HCT116 (cell line): Measurements from ENCODE around the gene AFP. TPM values are rescaled to one million over a fixed set of nuclear protein-coding genes. Genes with fewer than 3 reads are reported as not detected.

Experiments used
- ATAC-seq: fragments of 200-7000 bp; cut with Tn5 transposase; 2 replicates; pipeline ENCODE4 v1.9.1; 2020; ENCODE audit warnings: mild to moderate bottlenecking, moderate library complexity
- BruUV-seq: library from RNA; stranded (reverse); fragments of 400-500 nt; replicated peaks from 2 replicates; lab custom pipeline; 2021; lab: Mats Ljungman, UMichigan
- CTCF ChIA-PET: fragments of 300-600 bp; sonication (Branson Sonifier 250); formaldehyde crosslinking; loops from one replicate; lab custom pipeline; 2021; ENCODE audit warnings: antibody characterized with exemption; lab: Charles Lee
- POLR2A ChIA-PET: fragments of 300-600, 350-600 bp; sonication (Branson Sonifier 250); formaldehyde crosslinking; loops from one replicate; lab custom pipeline; 2021; ENCODE audit warnings: antibody characterized with exemption; lab: Charles Lee
- RAD21 ChIA-PET, 2 experiments: fragments of 300-600 bp; sonication (Branson Sonifier 250); formaldehyde crosslinking; loops; one replicate each; lab custom pipeline; 2023; ENCODE audit warnings: low total read pairs in 2 of 2; ENCODE audit not compliant: uncharacterized antibody in 2 of 2, unreplicated experiment in 2 of 2, low non-redundant PET in 1 of 2; lab: Charles Lee
- DNase-seq: peaks from one replicate; pipeline ENCODE4 v3.0.0-alpha.2; 2010; ENCODE audit warnings: low read depth, low spot score
- H2AFZ ChIP-seq: fragments of 200-600 bp; shearing (Covaris generic), sonication (generic); 2 replicates; pipeline ENCODE4 v1.6.1; 2017; ENCODE audit warnings: low read depth, mixed run types, mixed read lengths, antibody characterized with exemption, low read length; ENCODE audit not compliant: poor library complexity, severe bottlenecking
- H3K27ac ChIP-seq: 2 replicates; pipeline ENCODE4 v1.5.1; 2012; ENCODE audit warnings: low read depth, low read length
- H3K27me3 ChIP-seq: fragments of 200-600 bp; sonication (generic); 2 replicates; pipeline ENCODE4 v1.6.1; 2016; ENCODE audit warnings: mixed run types, low read length, mixed read lengths; ENCODE audit not compliant: insufficient read depth
- H3K36me3 ChIP-seq, 2 experiments: fragments of 200-500 bp in 1 of 2; fragments of 200-600 bp in 1 of 2; sonication (Bioruptor generic) in 1 of 2; sonication (generic) in 1 of 2; 2 replicates each; pipeline versions ENCODE4 v1.5.1 to v1.6.1; 2014 to 2016; ENCODE audit warnings: low read length in 2 of 2, inconsistent platforms in 1 of 2, mixed read lengths in 1 of 2, mixed run types in 1 of 2; ENCODE audit not compliant: insufficient read depth in 2 of 2, control insufficient read depth in 1 of 2
- H3K4me1 ChIP-seq, 2 experiments: fragments of 200-600 bp in 1 of 2; sonication (generic) in 1 of 2; 2 replicates each; pipeline versions ENCODE4 v1.5.1 to v1.6.1; 2012 to 2017; ENCODE audit warnings: low read length in 2 of 2, inconsistent platforms in 1 of 2, mild to moderate bottlenecking in 1 of 2, mixed read lengths in 1 of 2, mixed run types in 1 of 2, moderate library complexity in 1 of 2; ENCODE audit not compliant: insufficient read depth in 2 of 2, control insufficient read depth in 1 of 2
- H3K4me2 ChIP-seq: fragments of 200-600 bp; sonication (generic); 2 replicates; pipeline ENCODE4 v1.6.1; 2017; ENCODE audit warnings: mixed run types, low read length, mixed read lengths
- H3K4me3 ChIP-seq, 2 experiments: fragments of 200-600 bp in 1 of 2; sonication (generic) in 1 of 2; replicated peaks in 1 of 2; 2 replicates each; pipeline ENCODE4 v1.5.1; 2011 to 2016; ENCODE audit warnings: low read length in 2 of 2, control low read depth in 1 of 2, low read depth in 1 of 2, mild to moderate bottlenecking in 1 of 2, mixed read lengths in 1 of 2, mixed run types in 1 of 2
- H3K79me2 ChIP-seq: fragments of 200-600 bp; sonication (generic); 2 replicates; pipeline ENCODE4 v1.6.1; 2017; ENCODE audit warnings: mild to moderate bottlenecking, mixed run types, low read length, moderate library complexity, mixed read lengths; ENCODE audit not compliant: insufficient read depth
- H3K9ac ChIP-seq: fragments of 200-600 bp; sonication (generic); 2 replicates; pipeline ENCODE4 v1.6.1; 2016; ENCODE audit warnings: low read length, mixed read lengths
- H3K9me2 ChIP-seq: fragments of 200-600 bp; sonication (generic), shearing (Covaris generic); 2 replicates; pipeline ENCODE4 v1.6.1; 2017; ENCODE audit warnings: mixed run types, mild to moderate bottlenecking, moderate library complexity; ENCODE audit not compliant: insufficient read depth
- H3K9me3 ChIP-seq, 2 experiments: fragments of 200-500 bp in 1 of 2; fragments of 200-600 bp in 1 of 2; sonication (Bioruptor generic) in 1 of 2; sonication (generic) in 1 of 2; 2 replicates each; pipeline ENCODE4 v1.6.1; 2014 to 2017; ENCODE audit warnings: low read length in 2 of 2, mixed read lengths in 2 of 2, inconsistent platforms in 1 of 2, low read depth in 1 of 2, mild to moderate bottlenecking in 1 of 2, mixed run types in 1 of 2, moderate library complexity in 1 of 2; ENCODE audit not compliant: control insufficient read depth in 1 of 2, insufficient read depth in 1 of 2
- H4K20me1 ChIP-seq: fragments of 200-600 bp; sonication (generic), shearing (Covaris generic); 2 replicates; pipeline ENCODE4 v1.6.1; 2017; ENCODE audit warnings: mixed run types, mild to moderate bottlenecking, moderate library complexity; ENCODE audit not compliant: insufficient read depth
- CBX3 ChIP-seq: IDR thresholded peaks from 2 replicates; pipeline ENCODE4 v1.6.1; 2012; ENCODE audit warnings: low read depth
- CEBPB ChIP-seq: IDR thresholded peaks from 2 replicates; pipeline ENCODE4 v1.6.1; 2012; ENCODE audit warnings: low read depth
- ELF1 ChIP-seq: IDR thresholded peaks from 2 replicates; pipeline ENCODE4 v1.6.1; 2012; ENCODE audit warnings: low read depth, borderline replicate concordance
- EZH2 ChIP-seq: fragments of 200-600 bp; sonication (generic); IDR thresholded peaks from 2 replicates; pipeline ENCODE4 v1.6.1; 2017; ENCODE audit warnings: antibody characterized with exemption, mixed run types
- EZH2phosphoT487 ChIP-seq: fragments of 200-600 bp; IDR thresholded peaks from 2 replicates; pipeline ENCODE4 v1.6.1; 2018; ENCODE audit warnings: antibody characterized with exemption, borderline replicate concordance
- FOSL1 ChIP-seq: IDR thresholded peaks from 2 replicates; pipeline ENCODE4 v1.6.1; 2012; ENCODE audit warnings: low read depth
- JUND ChIP-seq: IDR thresholded peaks from 2 replicates; pipeline ENCODE4 v1.6.1; 2012
- RAD21 ChIP-seq: IDR thresholded peaks from 2 replicates; pipeline ENCODE4 v1.6.1; 2012; ENCODE audit warnings: low read depth, mild to moderate bottlenecking
- SP1 ChIP-seq: IDR thresholded peaks from 2 replicates; pipeline ENCODE4 v1.6.1; 2012; ENCODE audit warnings: low read depth
- SRF ChIP-seq: IDR thresholded peaks from 2 replicates; pipeline ENCODE4 v1.6.1; 2012; ENCODE audit warnings: low read depth
- TCF7L2 ChIP-seq: IDR thresholded peaks from 2 replicates; pipeline ENCODE4 v1.7.0; 2011; ENCODE audit warnings: borderline replicate concordance, inconsistent platforms; ENCODE audit not compliant: insufficient read depth, insufficient read length; ENCODE audit errors: extremely low read depth
- YY1 ChIP-seq: IDR thresholded peaks from 2 replicates; pipeline ENCODE4 v1.6.1; 2011; ENCODE audit warnings: low read length, low read depth, moderate library complexity, mild to moderate bottlenecking; ENCODE audit not compliant: insufficient replicate concordance; ENCODE audit errors: extremely low read depth
- ZFX ChIP-seq: fragments of 450-650 bp; IDR thresholded peaks from 2 replicates; pipeline ENCODE4 v1.6.1; 2017
- ZNF274 ChIP-seq: fragments of 200-500 bp; sonication (Bioruptor generic); IDR thresholded peaks from 2 replicates; pipeline ENCODE4 v1.6.1; 2014; ENCODE audit warnings: mild to moderate bottlenecking, low read depth, low read length, inconsistent platforms
- intact Hi-C: fragments of 100-400 bp; cut with micrococcal nuclease; formaldehyde crosslinking; loops from 2 replicates; pipeline ENCODE4 v1.10.0; 2022
- total RNA-seq: library from RNA; stranded (reverse); gene quantifications from one replicate; pipeline ENCODE4 v1.2.1, GENCODE V29; 2021; ENCODE audit not compliant: unreplicated experiment
- TF ChIP-seq, protein P1 (sequence below): IDR thresholded peaks from 2 replicates; pipeline ENCODE4 v1.6.1; 2011; ENCODE audit warnings: mild to moderate bottlenecking, low read length, moderate library complexity; ENCODE audit not compliant: insufficient replicate concordance; ENCODE audit errors: extremely low read depth
- TF ChIP-seq, protein P2 (sequence below): IDR thresholded peaks from 2 replicates; pipeline ENCODE4 v1.6.1; 2012; ENCODE audit warnings: low read depth
- TF ChIP-seq, protein P3 (sequence below), 3 experiments: fragments of 200-600 bp in 1 of 3; sonication (generic) in 1 of 3; IDR thresholded peaks in 2 of 3; conservative IDR thresholded peaks in 1 of 3; 2 replicates each; pipeline ENCODE4 v1.5.1; 2012 to 2017; ENCODE audit warnings: low read depth in 2 of 3, low read length in 2 of 3, antibody characterized with exemption in 1 of 3, borderline replicate concordance in 1 of 3, control low read depth in 1 of 3, mild to moderate bottlenecking in 1 of 3, mixed read lengths in 1 of 3, mixed run types in 1 of 3, moderate library complexity in 1 of 3; ENCODE audit not compliant: insufficient read depth in 1 of 3
- TF ChIP-seq, protein P4 (sequence below): IDR thresholded peaks from 2 replicates; pipeline ENCODE4 v1.6.1; 2012
- TF ChIP-seq, protein P5 (sequence below): IDR thresholded peaks from 2 replicates; pipeline ENCODE4 v1.6.1; 2012

The AFP gene
- total RNA-seq, 1 experiment from 2014 or later: 1.6 TPM

DNA sequence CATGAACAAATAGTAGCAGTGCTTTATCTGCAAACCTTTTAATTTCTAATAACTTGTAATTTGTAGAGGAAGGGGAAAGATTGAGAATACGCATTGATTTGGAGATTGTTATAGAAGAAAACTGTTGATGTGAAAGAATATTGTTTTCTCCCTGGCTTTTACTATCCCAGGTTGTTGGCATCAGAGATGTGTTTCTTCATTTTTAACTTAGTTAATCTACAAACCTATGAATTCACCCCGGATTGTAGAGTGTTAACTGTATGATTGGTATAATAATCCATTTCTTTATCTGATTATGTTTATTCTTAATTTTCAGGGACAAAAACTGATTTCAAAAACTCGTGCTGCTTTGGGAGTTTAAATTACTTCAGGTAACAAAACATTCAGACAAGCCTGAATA lies 18.9 kb downstream of the AFP start:
- Histone ChIP-seq H3K27me3 (no peaks in the 10 kb centered on the region), H3K27ac (no peak overlapping the region), H3K36me3 (no peaks in the 10 kb centered on the region), H4K20me1 (no peaks in the 10 kb centered on the region), H3K9me2 (no peaks in the 10 kb centered on the region), H3K4me1 (no peaks in the 10 kb centered on the region), H3K9me3 (no peaks in the 10 kb centered on the region), H3K4me2 (no peak overlapping the region), H3K79me2 (no peaks in the 10 kb centered on the region), H3K9ac (no peak overlapping the region), H2AFZ (no peak overlapping the region), H3K4me3 (no peak overlapping the region)
- ChIA-PET RAD21 (no interaction called here), POLR2A (no interaction called here), CTCF (no interaction called here)
- BruUV-seq: no TSS peak
- intact Hi-C loops: no loop called here
- DNase-seq: no peak
- TF ChIP-seq, protein P1, sequence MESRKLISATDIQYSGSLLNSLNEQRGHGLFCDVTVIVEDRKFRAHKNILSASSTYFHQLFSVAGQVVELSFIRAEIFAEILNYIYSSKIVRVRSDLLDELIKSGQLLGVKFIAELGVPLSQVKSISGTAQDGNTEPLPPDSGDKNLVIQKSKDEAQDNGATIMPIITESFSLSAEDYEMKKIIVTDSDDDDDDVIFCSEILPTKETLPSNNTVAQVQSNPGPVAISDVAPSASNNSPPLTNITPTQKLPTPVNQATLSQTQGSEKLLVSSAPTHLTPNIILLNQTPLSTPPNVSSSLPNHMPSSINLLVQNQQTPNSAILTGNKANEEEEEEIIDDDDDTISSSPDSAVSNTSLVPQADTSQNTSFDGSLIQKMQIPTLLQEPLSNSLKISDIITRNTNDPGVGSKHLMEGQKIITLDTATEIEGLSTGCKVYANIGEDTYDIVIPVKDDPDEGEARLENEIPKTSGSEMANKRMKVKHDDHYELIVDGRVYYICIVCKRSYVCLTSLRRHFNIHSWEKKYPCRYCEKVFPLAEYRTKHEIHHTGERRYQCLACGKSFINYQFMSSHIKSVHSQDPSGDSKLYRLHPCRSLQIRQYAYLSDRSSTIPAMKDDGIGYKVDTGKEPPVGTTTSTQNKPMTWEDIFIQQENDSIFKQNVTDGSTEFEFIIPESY: no peak
- TF ChIP-seq, protein P2, sequence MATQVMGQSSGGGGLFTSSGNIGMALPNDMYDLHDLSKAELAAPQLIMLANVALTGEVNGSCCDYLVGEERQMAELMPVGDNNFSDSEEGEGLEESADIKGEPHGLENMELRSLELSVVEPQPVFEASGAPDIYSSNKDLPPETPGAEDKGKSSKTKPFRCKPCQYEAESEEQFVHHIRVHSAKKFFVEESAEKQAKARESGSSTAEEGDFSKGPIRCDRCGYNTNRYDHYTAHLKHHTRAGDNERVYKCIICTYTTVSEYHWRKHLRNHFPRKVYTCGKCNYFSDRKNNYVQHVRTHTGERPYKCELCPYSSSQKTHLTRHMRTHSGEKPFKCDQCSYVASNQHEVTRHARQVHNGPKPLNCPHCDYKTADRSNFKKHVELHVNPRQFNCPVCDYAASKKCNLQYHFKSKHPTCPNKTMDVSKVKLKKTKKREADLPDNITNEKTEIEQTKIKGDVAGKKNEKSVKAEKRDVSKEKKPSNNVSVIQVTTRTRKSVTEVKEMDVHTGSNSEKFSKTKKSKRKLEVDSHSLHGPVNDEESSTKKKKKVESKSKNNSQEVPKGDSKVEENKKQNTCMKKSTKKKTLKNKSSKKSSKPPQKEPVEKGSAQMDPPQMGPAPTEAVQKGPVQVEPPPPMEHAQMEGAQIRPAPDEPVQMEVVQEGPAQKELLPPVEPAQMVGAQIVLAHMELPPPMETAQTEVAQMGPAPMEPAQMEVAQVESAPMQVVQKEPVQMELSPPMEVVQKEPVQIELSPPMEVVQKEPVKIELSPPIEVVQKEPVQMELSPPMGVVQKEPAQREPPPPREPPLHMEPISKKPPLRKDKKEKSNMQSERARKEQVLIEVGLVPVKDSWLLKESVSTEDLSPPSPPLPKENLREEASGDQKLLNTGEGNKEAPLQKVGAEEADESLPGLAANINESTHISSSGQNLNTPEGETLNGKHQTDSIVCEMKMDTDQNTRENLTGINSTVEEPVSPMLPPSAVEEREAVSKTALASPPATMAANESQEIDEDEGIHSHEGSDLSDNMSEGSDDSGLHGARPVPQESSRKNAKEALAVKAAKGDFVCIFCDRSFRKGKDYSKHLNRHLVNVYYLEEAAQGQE: no peak
- no peak for TF ChIP-seq ZFX
- TF ChIP-seq EZH2phosphoT487: no peak
- TF ChIP-seq ELF1: no peak
- no peak for TF ChIP-seq YY1
- TF ChIP-seq, protein P3, sequence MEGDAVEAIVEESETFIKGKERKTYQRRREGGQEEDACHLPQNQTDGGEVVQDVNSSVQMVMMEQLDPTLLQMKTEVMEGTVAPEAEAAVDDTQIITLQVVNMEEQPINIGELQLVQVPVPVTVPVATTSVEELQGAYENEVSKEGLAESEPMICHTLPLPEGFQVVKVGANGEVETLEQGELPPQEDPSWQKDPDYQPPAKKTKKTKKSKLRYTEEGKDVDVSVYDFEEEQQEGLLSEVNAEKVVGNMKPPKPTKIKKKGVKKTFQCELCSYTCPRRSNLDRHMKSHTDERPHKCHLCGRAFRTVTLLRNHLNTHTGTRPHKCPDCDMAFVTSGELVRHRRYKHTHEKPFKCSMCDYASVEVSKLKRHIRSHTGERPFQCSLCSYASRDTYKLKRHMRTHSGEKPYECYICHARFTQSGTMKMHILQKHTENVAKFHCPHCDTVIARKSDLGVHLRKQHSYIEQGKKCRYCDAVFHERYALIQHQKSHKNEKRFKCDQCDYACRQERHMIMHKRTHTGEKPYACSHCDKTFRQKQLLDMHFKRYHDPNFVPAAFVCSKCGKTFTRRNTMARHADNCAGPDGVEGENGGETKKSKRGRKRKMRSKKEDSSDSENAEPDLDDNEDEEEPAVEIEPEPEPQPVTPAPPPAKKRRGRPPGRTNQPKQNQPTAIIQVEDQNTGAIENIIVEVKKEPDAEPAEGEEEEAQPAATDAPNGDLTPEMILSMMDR (IDR thresholded peaks at IDR 0.05 in 2 of 3, conservative IDR thresholded peaks at IDR 0.05 in 1 of 3; ENCODE audit: borderline replicate concordance in 1 of 3, insufficient read depth in 1 of 3, low read depth in 2 of 3, low read length in 2 of 3): no peak
- no peak for TF ChIP-seq SRF
- TF ChIP-seq SP1: no peak
- no peak for TF ChIP-seq TCF7L2
- TF ChIP-seq JUND: no peak
- no peak for TF ChIP-seq CBX3
- no peak for TF ChIP-seq FOSL1
- TF ChIP-seq, protein P4, sequence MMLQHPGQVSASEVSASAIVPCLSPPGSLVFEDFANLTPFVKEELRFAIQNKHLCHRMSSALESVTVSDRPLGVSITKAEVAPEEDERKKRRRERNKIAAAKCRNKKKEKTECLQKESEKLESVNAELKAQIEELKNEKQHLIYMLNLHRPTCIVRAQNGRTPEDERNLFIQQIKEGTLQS: no peak
- TF ChIP-seq ZNF274: no peak
- TF ChIP-seq CEBPB: no peak
- no peak for TF ChIP-seq EZH2
- TF ChIP-seq, protein P5, sequence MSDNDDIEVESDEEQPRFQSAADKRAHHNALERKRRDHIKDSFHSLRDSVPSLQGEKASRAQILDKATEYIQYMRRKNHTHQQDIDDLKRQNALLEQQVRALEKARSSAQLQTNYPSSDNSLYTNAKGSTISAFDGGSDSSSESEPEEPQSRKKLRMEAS: no peak
- no peak for TF ChIP-seq RAD21
- ATAC-seq: no peak
